AG04450 (cell line): Measurements from ENCODE around the gene TSPAN9. TPM values are rescaled to one million over a fixed set of nuclear protein-coding genes. Genes with fewer than 3 reads are reported as not detected.

Experiments used
- CTCF ChIA-PET: fragments of 300-600, 350-600 bp; formaldehyde crosslinking; extraction: SDS; loops from one replicate; lab custom pipeline; 2022; ENCODE audit warnings: antibody characterized with exemption, inconsistent platforms; lab: Charles Lee
- POLR2A ChIA-PET: fragments of 350-600 bp; formaldehyde crosslinking; extraction: SDS; loops from one replicate; lab custom pipeline; 2021; ENCODE audit warnings: antibody characterized with exemption, inconsistent platforms; lab: Yijun Ruan, JAX
- DNase-seq: peaks from one replicate; pipeline ENCODE4 v3.0.0-alpha.2; 2011; ENCODE audit warnings: low read depth, low spot score
- H3K27ac ChIP-seq: one replicate; pipeline ENCODE4 v1.5.1; 2012; ENCODE audit warnings: low read depth, low read length, control low read depth
- H3K27me3 ChIP-seq: one replicate; pipeline ENCODE4 v1.6.0; 2012; ENCODE audit warnings: low read length; ENCODE audit not compliant: control insufficient read depth, insufficient read depth
- H3K4me3 ChIP-seq: 2 replicates; pipeline ENCODE4 v1.5.1; 2011; ENCODE audit warnings: mild to moderate bottlenecking, low read depth, low read length, control low read depth
- H3K9me3 ChIP-seq: 2 replicates; pipeline ENCODE4 v1.5.1; 2012; ENCODE audit warnings: low read length; ENCODE audit not compliant: control insufficient read depth, insufficient read depth
- polyA plus RNA-seq: library from polyadenylated mRNA; depleted of rRNA; stranded (reverse); fragments of >200 nt; gene quantifications from 2 replicates; pipeline ENCODE4 v1.2.3, GENCODE V29; 2011
- TF ChIP-seq, protein P1 (sequence below): IDR thresholded peaks from 2 replicates; pipeline ENCODE4 v1.5.1; 2011; ENCODE audit warnings: low read depth, low read length, control low read depth, inconsistent platforms

The TSPAN9 gene
- polyA plus RNA-seq, 1 experiment: 68.0 TPM

DNA sequence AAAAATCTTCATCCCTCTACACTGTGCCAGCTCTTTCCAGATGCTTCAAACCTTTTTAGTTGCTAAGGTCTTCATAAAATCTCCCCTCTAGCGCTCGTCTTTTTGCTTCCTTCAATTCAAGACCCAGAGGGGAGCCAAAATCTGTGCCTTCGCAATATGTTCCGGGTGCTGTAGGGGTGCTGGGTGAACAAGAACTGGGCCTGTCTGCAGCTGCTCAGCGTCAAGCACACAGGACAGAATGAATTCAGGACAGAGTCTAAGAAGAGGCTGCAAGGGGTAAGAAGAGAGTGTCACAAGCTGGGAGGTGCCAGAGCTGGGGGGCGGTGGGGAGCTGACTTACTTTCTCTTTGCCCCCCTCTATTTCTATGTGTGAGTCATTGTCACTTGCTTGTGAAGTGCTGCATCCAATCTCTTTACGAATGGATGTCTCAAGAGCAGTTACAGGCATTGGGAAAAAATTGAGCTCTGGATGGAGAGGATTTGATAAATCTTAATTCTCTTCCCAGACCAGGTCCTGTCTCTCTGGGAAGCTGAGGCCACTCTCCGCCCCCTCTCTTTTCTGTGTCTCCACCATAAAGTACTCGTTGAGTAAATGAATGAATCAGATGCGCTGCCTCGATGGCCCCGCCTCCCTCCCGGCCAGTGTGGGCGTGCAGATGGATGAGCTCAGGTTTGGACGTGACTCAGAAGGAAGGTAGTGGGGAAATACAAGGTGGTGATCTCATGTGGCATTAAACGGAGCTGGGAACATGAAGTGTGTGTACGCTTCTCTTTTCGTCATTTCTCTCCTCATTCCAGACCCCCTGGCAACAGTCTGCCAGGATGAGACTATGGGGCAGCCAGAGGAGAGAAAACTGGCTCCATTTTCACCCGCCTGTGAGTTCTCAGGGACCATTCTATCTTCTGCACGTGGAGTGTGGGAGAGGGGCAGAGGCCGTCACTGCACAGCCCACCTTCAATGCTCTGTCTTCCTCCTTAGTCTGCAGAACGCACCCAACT lies 91.3 kb downstream of the TSPAN9 start:
- no peaks in the 10 kb centered on the region for H3K9me3 ChIP-seq
- ChIA-PET POLR2A (interaction anchor here (1.1 to 1.6 kb wide), 4 partner anchors 10 to 50 kb away, joined by 3 to 15 read pairs (median 4); no protein-coding TSS in a partner anchor), CTCF (interaction anchor here (1.2 to 3.1 kb wide), 8 partner anchors 15 to 132 kb away, joined by 3 to 31 read pairs (median 4); no protein-coding TSS in a partner anchor)
- no peaks in the 10 kb centered on the region for H3K27me3 ChIP-seq
- DNase-seq: peak; percentile 90
- TF ChIP-seq, protein P1, sequence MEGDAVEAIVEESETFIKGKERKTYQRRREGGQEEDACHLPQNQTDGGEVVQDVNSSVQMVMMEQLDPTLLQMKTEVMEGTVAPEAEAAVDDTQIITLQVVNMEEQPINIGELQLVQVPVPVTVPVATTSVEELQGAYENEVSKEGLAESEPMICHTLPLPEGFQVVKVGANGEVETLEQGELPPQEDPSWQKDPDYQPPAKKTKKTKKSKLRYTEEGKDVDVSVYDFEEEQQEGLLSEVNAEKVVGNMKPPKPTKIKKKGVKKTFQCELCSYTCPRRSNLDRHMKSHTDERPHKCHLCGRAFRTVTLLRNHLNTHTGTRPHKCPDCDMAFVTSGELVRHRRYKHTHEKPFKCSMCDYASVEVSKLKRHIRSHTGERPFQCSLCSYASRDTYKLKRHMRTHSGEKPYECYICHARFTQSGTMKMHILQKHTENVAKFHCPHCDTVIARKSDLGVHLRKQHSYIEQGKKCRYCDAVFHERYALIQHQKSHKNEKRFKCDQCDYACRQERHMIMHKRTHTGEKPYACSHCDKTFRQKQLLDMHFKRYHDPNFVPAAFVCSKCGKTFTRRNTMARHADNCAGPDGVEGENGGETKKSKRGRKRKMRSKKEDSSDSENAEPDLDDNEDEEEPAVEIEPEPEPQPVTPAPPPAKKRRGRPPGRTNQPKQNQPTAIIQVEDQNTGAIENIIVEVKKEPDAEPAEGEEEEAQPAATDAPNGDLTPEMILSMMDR: no peak
- peak overlapping the region; percentile 17 for H3K4me3 ChIP-seq
- H3K27ac ChIP-seq: peak overlapping the region; percentile 96

DNA sequence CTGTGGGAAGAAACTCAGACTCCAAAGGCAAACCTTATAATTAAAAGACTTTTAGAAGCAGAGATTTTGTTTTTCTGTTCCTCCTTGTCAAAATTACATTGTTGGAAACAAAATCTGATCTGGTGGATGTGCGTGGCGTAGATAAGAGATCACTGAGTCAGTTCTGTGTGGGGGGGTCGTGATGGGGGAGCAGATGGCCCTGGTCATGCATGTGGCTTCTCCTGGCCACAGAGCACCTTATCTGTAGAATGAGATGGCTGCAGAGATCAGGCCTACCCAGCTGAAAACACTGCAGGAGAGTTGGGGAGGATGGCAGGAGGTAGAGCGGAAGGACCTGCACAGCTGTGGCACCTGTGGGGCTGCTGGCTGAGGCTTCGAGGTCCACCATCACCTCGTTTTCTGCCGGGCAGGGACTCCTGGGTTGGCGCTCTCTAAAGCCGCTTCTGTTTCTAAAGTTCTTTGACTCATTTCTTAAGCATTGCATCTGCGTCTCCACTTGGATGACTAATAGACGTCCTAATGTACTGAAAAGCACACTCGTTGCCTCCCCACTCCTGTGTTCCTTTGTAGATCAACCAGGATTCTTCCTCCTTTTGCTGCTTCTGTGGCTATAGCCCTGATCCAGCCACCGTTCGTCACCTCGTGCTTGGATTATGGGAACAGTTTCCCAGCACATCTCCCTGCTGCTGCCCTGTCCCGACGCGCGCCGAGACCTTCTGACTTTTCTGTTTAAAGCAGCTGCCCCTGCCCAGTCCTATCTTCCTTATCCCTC lies 93.4 kb downstream of the TSPAN9 start:
- H3K27me3 ChIP-seq: no peaks in the 10 kb centered on the region
- peak overlapping the region; percentile 97 for H3K27ac ChIP-seq
- ChIA-PET POLR2A (interaction anchor here (0.6 kb wide), 1 partner anchor 15 kb away, joined by 3 read pairs; no protein-coding TSS in a partner anchor), CTCF (interaction anchor here (1.2 to 2.5 kb wide), 3 partner anchors 15 to 130 kb away, joined by 3 to 11 read pairs (median 3); no protein-coding TSS in a partner anchor)
- peak; percentile 76 for DNase-seq
- peak overlapping the region; percentile 13; the same call in 1 of the 2 replicates for H3K4me3 ChIP-seq
- TF ChIP-seq, protein P1: no peak
- H3K9me3 ChIP-seq: no peaks in the 10 kb centered on the region

- DNase-seq: no peak
- POLR2A ChIA-PET: interaction anchor here (0.6 kb wide), 1 partner anchor 15 kb away, joined by 3 read pairs; no protein-coding TSS in a partner anchor
- Histone ChIP-seq H3K4me3 (no peak overlapping the region), H3K9me3 (no peaks in the 10 kb centered on the region), H3K27me3 (no peaks in the 10 kb centered on the region), H3K27ac (peak overlapping the region; percentile 97)
- CTCF ChIA-PET: interaction anchor here (0.5 kb wide), 1 partner anchor 32 kb away, joined by 3 read pairs; no protein-coding TSS in a partner anchor
- TF ChIP-seq, protein P1: no peak
Observed at GRCh38 chr12:3171195-3171591, 94.0 kb downstream of the TSPAN9 start.

DNA sequence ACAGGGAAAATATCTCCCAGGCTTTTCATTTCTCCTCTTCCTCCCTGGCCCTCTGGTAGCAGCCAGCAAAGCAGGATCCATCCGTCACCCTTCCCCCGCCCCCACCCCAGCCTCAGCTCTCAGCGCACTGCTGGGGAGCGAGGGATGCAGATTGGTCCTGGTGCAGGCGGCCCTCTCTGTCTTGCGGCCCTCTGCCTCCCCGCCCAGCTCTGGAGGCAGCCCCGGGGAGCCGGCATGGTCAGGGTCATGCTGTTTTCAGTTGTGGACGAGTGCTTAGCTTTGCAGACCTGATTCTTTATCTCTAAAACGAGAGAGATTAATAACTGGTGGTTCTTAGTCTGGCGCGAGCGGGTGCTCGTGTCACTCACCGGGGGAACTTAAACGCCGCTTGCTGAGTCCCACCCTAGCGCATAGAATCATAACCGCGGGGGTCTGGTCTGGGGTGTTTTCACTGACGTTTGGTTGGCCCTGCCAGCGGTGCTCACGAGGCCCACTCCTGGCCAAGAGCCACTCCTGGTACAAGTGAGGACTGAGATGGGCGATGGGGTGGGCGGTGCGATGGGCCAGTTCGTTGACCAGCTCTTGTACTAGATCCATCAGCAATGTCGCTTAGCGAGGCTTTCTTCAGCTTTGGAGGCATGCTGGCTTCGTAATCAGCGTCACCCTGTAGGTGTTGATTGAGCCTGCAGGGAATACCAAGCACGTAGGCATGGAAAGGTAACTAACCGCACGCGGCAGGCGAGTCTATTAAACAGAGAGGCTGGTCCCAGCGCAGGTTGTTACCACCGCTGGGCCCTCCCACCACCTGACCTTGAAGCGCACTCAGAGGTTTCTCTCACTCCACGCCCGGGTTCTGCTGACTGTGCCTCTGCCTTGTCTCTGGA lies 95.2 kb downstream of the TSPAN9 start:
- POLR2A ChIA-PET: interaction anchor here (0.6 kb wide), 1 partner anchor 1612 kb away, joined by 3 read pairs; no protein-coding TSS in a partner anchor
- Histone ChIP-seq H3K4me3 (no peak overlapping the region), H3K27ac (no peak overlapping the region), H3K27me3 (no peaks in the 10 kb centered on the region), H3K9me3 (no peaks in the 10 kb centered on the region)
- TF ChIP-seq, protein P1: no peak
- CTCF ChIA-PET: interaction anchor here (1.7 kb wide), 1 partner anchor 31 kb away, joined by 4 read pairs; no protein-coding TSS in a partner anchor
- no peak for DNase-seq
